CD14-positive monocyte (primary cell): ENCODE results near the gene TMEM184B. TPM values are rescaled to one million over a fixed set of nuclear protein-coding genes. Genes with fewer than 3 reads are reported as not detected.

ENCODE experiments used
- DNase-seq, 3 donors: peaks; one replicate each; pipeline ENCODE4 v3.0.0-alpha.2; 2011 to 2022
- H2AFZ ChIP-seq: 2 replicates; pipeline ENCODE4 v1.6.0; 2012; ENCODE audit warnings: mild to moderate bottlenecking, low read depth, low read length, inconsistent platforms; ENCODE audit not compliant: insufficient read depth, poor library complexity, severe bottlenecking
- H3K27ac ChIP-seq, 2 donors: 1 replicate in 1 of 2; 2 replicates in 1 of 2; pipeline ENCODE4 v1.5.1; 2012 to 2013; ENCODE audit warnings: low read length in 2 of 2, control low read depth in 1 of 2, inconsistent platforms in 1 of 2, low read depth in 1 of 2, mild to moderate bottlenecking in 1 of 2
- H3K27me3 ChIP-seq, 2 donors: one replicate each; pipeline versions ENCODE4 v1.6.0 to v1.6.1; 2011 to 2013; ENCODE audit warnings: low read length in 2 of 2; ENCODE audit not compliant: control insufficient read depth in 2 of 2, insufficient read depth in 2 of 2
- H3K36me3 ChIP-seq, 2 donors: replicated peaks in 1 of 2; 1 replicate in 1 of 2; 2 replicates in 1 of 2; pipeline versions ENCODE4 v1.5.1 to v1.6.1; 2012 to 2013; ENCODE audit warnings: low read length in 2 of 2, control low read depth in 1 of 2, inconsistent platforms in 1 of 2, mild to moderate bottlenecking in 1 of 2; ENCODE audit not compliant: insufficient read depth in 2 of 2, control insufficient read depth in 1 of 2
- H3K4me1 ChIP-seq, 2 donors: 1 replicate in 1 of 2; 2 replicates in 1 of 2; pipeline versions ENCODE4 v1.5.1 to v1.6.1; 2012 to 2013; ENCODE audit warnings: low read length in 2 of 2, control low read depth in 1 of 2, inconsistent platforms in 1 of 2, mild to moderate bottlenecking in 1 of 2, moderate library complexity in 1 of 2; ENCODE audit not compliant: insufficient read depth in 2 of 2, control insufficient read depth in 1 of 2
- H3K4me2 ChIP-seq: replicated peaks from 2 replicates; pipeline ENCODE3; 2012; ENCODE audit warnings: low read length, moderate library complexity, mild to moderate bottlenecking; ENCODE audit not compliant: poor library complexity, severe bottlenecking; ENCODE audit errors: extremely low read depth
- H3K4me3 ChIP-seq, 3 experiments: fragments of 200-600 bp in 1 of 3; sonication (generic) in 1 of 3; replicated peaks in 1 of 3; 1 replicate in 2 of 3; 2 replicates in 1 of 3; pipeline ENCODE4 v1.5.1; 2011 to 2013; ENCODE audit warnings: low read length in 3 of 3, mild to moderate bottlenecking in 3 of 3, control low read depth in 2 of 3, low read depth in 2 of 3, inconsistent platforms in 1 of 3, moderate library complexity in 1 of 3
- H3K79me2 ChIP-seq: 2 replicates; pipeline ENCODE4 v1.6.0; 2012; ENCODE audit warnings: mild to moderate bottlenecking, control low read depth, inconsistent platforms, low read length, moderate library complexity; ENCODE audit not compliant: insufficient read depth
- H3K9ac ChIP-seq: 2 replicates; pipeline ENCODE4 v1.6.0; 2017; ENCODE audit warnings: low read length, mild to moderate bottlenecking; ENCODE audit not compliant: insufficient read depth, poor library complexity, severe bottlenecking
- H3K9me3 ChIP-seq, 2 donors: replicated peaks in 1 of 2; 1 replicate in 1 of 2; 2 replicates in 1 of 2; pipeline versions ENCODE4 v1.5.1 to v1.6.1; 2012 to 2013; ENCODE audit warnings: low read length in 2 of 2, control low read depth in 1 of 2; ENCODE audit not compliant: control insufficient read depth in 1 of 2, insufficient read depth in 1 of 2
- H4K20me1 ChIP-seq: 2 replicates; pipeline ENCODE4 v1.6.0; 2012; ENCODE audit warnings: mild to moderate bottlenecking, low read length, control low read depth, moderate library complexity; ENCODE audit not compliant: insufficient read depth
- H3K27ac Mint-ChIP-seq, 7 donors: one replicate each; pipeline ENCODE4 v1.8.0; 2020; ENCODE audit warnings: mild to moderate bottlenecking in 7 of 7, mixed read lengths in 7 of 7, moderate library complexity in 6 of 7, inconsistent platforms in 2 of 7
- H3K27me3 Mint-ChIP-seq, 3 donors: one replicate each; pipeline ENCODE4 v1.8.0; 2021 to 2022; ENCODE audit warnings: low read depth in 3 of 3, mild to moderate bottlenecking in 3 of 3, mixed read lengths in 3 of 3, moderate library complexity in 3 of 3, inconsistent platforms in 1 of 3
- H3K36me3 Mint-ChIP-seq, 2 donors: one replicate each; pipeline ENCODE4 v1.8.0; 2020; ENCODE audit warnings: mixed read lengths in 2 of 2, inconsistent platforms in 1 of 2, mild to moderate bottlenecking in 1 of 2
- H3K4me1 Mint-ChIP-seq: one replicate; pipeline ENCODE4 v1.8.0; 2020; ENCODE audit warnings: mild to moderate bottlenecking, mixed read lengths
- H3K4me3 Mint-ChIP-seq, 2 donors: one replicate each; pipeline ENCODE4 v1.8.0; 2020; ENCODE audit warnings: mild to moderate bottlenecking in 2 of 2, mixed read lengths in 2 of 2, moderate library complexity in 1 of 2
- H3K9me3 Mint-ChIP-seq, 7 donors: one replicate each; pipeline ENCODE4 v1.8.0; 2020 to 2022; ENCODE audit warnings: mixed read lengths in 7 of 7, mild to moderate bottlenecking in 6 of 7, moderate library complexity in 6 of 7, inconsistent platforms in 2 of 7
- WGBS: methylation state at CpG from one replicate; pipeline ENCODE4 v1.1.5; 2013; ENCODE audit warnings: missing lambda C conversion rate; ENCODE audit not compliant: insufficient coverage; 5-methylcytosine and 5-hydroxymethylcytosine counted together
- intact Hi-C, 2 donors: fragments of 100-400 bp; cut with micrococcal nuclease; formaldehyde crosslinking; loops; one replicate each; pipeline versions ENCODE4 v1.15.0 to v1.15.1; 2023
- polyA plus RNA-seq, 3 donors: library from polyadenylated mRNA; depleted of rRNA in 1 of 3; unstranded in 2 of 3; stranded (reverse) in 1 of 3; fragments of 300-500 nt in 2 of 3; fragments of >200 nt in 1 of 3; fragmentation: Illumina TruSeq in 2 of 3; gene quantifications; 1 replicate in 2 of 3; 2 replicates in 1 of 3; pipeline ENCODE4 v1.2.3, GENCODE V29; 2012 to 2021
- TF ChIP-seq, protein P1 (sequence below): fragments of 200-600 bp; IDR thresholded peaks from one replicate; pipeline ENCODE4 v1.8.0; 2022; ENCODE audit warnings: antibody characterized with exemption, mild to moderate bottlenecking

The TMEM184B gene
- polyA plus RNA-seq, 3 donors: 7.4 to 17.7 (median 10.6) TPM

DNA sequence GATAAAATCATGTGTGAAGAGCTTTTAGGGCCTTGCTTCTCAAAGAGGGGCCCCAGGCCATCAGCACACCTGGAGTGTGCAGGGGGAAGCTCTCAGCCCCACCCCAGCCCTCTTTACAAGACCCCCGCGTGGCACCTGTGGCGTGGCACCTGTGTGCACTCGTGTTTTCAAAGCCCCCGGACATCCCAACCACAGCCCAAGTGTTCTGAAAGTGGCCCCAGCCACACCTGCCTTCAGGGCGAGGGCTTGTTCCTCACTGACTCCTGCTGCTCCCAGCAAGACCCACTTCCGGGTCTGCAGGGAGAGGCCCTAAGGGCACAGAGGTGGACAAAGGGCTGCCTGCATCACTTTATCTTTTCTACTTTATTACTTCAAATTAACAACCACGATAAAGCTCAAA lies 17.5 kb upstream of the TMEM184B start:
- Mint-ChIP-seq H3K4me3 (no peak overlapping the region), H3K27ac (peak overlapping the region in 2 of 7 donors; percentile 10 to 46), H3K9me3 (peaks cover 0 to 3% (median 0%) of the 10 kb centered on the region in 7 donors), H3K4me1 (peaks cover 9% of the 10 kb centered on the region), H3K36me3 (peaks cover 22 to 27% of the 10 kb centered on the region in 2 donors), H3K27me3 (peaks cover 0 to 3% (median 0%) of the 10 kb centered on the region in 3 donors)
- TF ChIP-seq, protein P1, sequence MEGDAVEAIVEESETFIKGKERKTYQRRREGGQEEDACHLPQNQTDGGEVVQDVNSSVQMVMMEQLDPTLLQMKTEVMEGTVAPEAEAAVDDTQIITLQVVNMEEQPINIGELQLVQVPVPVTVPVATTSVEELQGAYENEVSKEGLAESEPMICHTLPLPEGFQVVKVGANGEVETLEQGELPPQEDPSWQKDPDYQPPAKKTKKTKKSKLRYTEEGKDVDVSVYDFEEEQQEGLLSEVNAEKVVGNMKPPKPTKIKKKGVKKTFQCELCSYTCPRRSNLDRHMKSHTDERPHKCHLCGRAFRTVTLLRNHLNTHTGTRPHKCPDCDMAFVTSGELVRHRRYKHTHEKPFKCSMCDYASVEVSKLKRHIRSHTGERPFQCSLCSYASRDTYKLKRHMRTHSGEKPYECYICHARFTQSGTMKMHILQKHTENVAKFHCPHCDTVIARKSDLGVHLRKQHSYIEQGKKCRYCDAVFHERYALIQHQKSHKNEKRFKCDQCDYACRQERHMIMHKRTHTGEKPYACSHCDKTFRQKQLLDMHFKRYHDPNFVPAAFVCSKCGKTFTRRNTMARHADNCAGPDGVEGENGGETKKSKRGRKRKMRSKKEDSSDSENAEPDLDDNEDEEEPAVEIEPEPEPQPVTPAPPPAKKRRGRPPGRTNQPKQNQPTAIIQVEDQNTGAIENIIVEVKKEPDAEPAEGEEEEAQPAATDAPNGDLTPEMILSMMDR: no peak
- Histone ChIP-seq H3K4me1 (peaks cover 0 to 5% of the 10 kb centered on the region in 2 donors), H4K20me1 (no peaks in the 10 kb centered on the region), H3K27me3 (no peaks in the 10 kb centered on the region), H2AFZ (no peak overlapping the region), H3K9me3 (no peaks in the 10 kb centered on the region), H3K4me3 (no peak overlapping the region), H3K79me2 (no peaks in the 10 kb centered on the region), H3K9ac (no peak overlapping the region), H3K4me2 (no peak overlapping the region), H3K27ac (no peak overlapping the region), H3K36me3 (peaks cover 11 to 24% of the 10 kb centered on the region in 2 donors)
- 82% methylated on average over 5 of the region's 8 CpGs for WGBS
- DNase-seq: no peak
- intact Hi-C loops: no loop called here

DNA sequence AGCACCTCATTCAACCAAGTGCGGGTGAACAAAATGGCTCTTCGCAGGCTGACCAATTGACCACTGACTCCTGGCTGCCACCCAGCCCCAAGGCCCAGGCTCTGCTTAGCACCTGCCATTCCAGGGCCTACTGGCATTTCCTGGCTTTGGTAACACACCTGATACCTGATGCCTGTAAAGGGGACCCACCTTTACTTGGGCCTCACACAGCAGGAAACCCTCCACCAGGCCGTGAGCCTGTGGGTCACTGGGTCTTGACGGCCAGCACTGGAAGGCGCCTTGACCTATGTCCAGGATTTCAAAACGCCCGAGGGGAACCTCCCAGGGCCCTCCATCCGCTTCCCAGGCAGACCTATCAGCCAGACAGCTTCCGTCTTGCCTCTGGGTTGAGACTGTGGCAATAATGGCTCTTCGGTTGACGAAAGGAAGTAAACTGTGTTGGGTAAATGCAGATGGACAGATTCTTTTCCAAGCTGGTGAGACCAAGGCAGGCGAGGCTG lies 16.8 kb upstream of the TMEM184B start:
- Mint-ChIP-seq H3K27me3 (peaks cover 0 to 3% (median 0%) of the 10 kb centered on the region in 3 donors), H3K4me3 (no peak overlapping the region), H3K36me3 (peaks cover 19 to 25% of the 10 kb centered on the region in 2 donors), H3K9me3 (peaks cover 0 to 3% (median 0%) of the 10 kb centered on the region in 7 donors), H3K27ac (peak overlapping the region in 4 of 7 donors; percentile 19 to 59 (median 38)), H3K4me1 (peaks cover 9% of the 10 kb centered on the region)
- 74% methylated on average over 10 of the region's 12 CpGs for WGBS
- DNase-seq: peak in 2 of 3 donors; percentile 20 to 38
- Histone ChIP-seq H4K20me1 (no peaks in the 10 kb centered on the region), H3K4me3 (no peak overlapping the region), H3K79me2 (no peaks in the 10 kb centered on the region), H3K4me1 (peaks cover 0 to 5% of the 10 kb centered on the region in 2 donors), H3K27me3 (no peaks in the 10 kb centered on the region), H3K36me3 (peaks cover 10 to 20% of the 10 kb centered on the region in 2 donors), H2AFZ (no peak overlapping the region), H3K4me2 (no peak overlapping the region), H3K9ac (no peak overlapping the region), H3K27ac (no peak overlapping the region), H3K9me3 (no peaks in the 10 kb centered on the region)
- intact Hi-C loops: no loop called here
- TF ChIP-seq, protein P1: no peak
